DND-41 (cell line): ENCODE data around the gene FANK1.

Source experiments
- CTCF ChIP-seq: IDR thresholded peaks from 2 replicates; pipeline ENCODE4 v1.5.1; 2012; ENCODE audit warnings: borderline replicate concordance, low read length, moderate library complexity, mild to moderate bottlenecking; ENCODE audit not compliant: poor library complexity, severe bottlenecking; ENCODE audit errors: extremely low read depth
- EZH2 ChIP-seq: IDR thresholded peaks from 3 replicates; pipeline ENCODE4 v1.6.1; 2012; ENCODE audit warnings: borderline replicate concordance, low read depth, mild to moderate bottlenecking, moderate library complexity, low read length, inconsistent platforms; ENCODE audit not compliant: severe bottlenecking

- TF ChIP-seq CTCF (no peak), EZH2 (no peak)
Measured at GRCh38 chr10:125929618-125930017, 33.3 kb downstream of the FANK1 start.
